Liver (tissue), 2 donors: ENCODE measurements around the gene FN1.

Experiments used
- CTCF ChIP-seq: fragments of 150-350 bp; IDR thresholded peaks from 2 replicates; pipeline ENCODE4 v1.5.1; 2017; ENCODE audit warnings: improper control_type of control experiment, low read depth, low read length; ENCODE audit not compliant: missing input control
- REST ChIP-seq: IDR thresholded peaks from 2 replicates; pipeline ENCODE4 v1.6.1; 2016; ENCODE audit warnings: antibody characterized with exemption, mild to moderate bottlenecking
- donor health status: healthy.

GRCh38 chr2:215358312-215358845 lies 77.5 kb downstream of the FN1 start:
- TF ChIP-seq REST, result no peak
- TF ChIP-seq CTCF, result no peak
